Measurements from ENCODE around the gene CEP70. TPM values are rescaled to one million over a fixed set of nuclear protein-coding genes. Genes with fewer than 3 reads are reported as not detected.

CEP70 gene
- total and polyA plus RNA-seq, 2 of the 13 experiments (the other 11 are each of a cell fraction or from before 2014, with no cell fraction given), result 4.0 to 22.3 TPM

DNA sequence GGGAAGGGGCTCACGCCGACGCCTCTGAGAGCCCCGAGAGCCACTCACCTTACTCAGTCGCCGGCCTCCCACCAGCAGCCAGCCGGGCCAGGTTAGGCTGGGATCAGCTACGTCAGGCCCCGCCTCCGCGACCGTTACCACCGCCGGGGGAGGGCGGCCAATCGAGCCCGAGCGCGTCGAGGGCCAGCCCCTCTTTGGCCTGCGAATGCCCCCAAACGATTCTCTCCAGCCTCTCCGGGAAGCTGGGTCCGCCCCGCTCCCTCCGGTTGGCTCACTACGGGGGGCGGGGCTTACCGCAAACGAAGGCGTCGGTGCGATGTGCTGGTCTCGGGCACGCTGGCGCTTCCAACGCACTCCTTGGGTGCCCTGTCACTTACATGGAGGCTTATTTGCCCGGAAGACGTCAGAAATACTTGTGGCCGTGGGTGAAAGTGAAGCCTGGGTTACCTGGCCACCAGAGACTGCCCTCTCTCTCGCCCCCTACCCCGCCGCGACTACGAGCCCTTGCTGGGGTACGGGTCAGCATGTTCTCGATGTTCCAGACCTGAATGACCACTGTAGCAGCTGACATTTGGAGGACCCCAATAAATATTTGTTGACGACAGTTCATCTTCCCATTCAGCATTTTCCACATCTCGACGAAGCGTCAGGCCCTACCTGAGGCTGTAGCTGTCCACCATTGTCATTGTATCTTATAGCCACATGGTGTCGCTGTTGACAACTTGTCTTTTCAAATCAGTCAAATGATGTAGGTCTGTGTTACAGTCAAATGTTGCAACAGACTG, at the start of gene CEP70 (continued):
- TF ChIP-seq ZBTB49 (CRISPR knock-in tag; IDR thresholded peaks at IDR 0.05; ENCODE audit: borderline replicate concordance) (no peak), ZNF121 (CRISPR knock-in tag; IDR thresholded peaks at IDR 0.05) (peak; percentile 99), NR3C1 (CRISPR knock-in tag; IDR thresholded peaks at IDR 0.05) (no peak), POLR2A (IDR thresholded peaks at IDR 0.05; ENCODE audit: insufficient read depth in 1 of 2, low read depth in 2 of 2, low read length in 2 of 2) (peak; percentile 76 to 88), ZBTB7B (CRISPR knock-in tag; IDR thresholded peaks at IDR 0.05) (no peak; the same call in 1 of the 2 replicates), BRD4 (CRISPR knock-in tag; IDR thresholded peaks at IDR 0.05) (0 out of 2 replicates have a peak, but pooled peaks have one; percentile 33), REL (CRISPR knock-in tag; conservative IDR thresholded peaks at IDR 0.05) (no peak; the same call in 1 of the 2 replicates), ZNF441 (CRISPR knock-in tag; IDR thresholded peaks at IDR 0.05; ENCODE audit: borderline replicate concordance) (no peak), KDM5A (IDR thresholded peaks at IDR 0.05; ENCODE audit: borderline replicate concordance, low read length) (peak; percentile 85; the same call in 1 of the 2 replicates), ZNF18 (CRISPR knock-in tag; IDR thresholded peaks at IDR 0.05; ENCODE audit: insufficient replicate concordance) (peak; percentile 69), BHLHE40 (IDR thresholded peaks at IDR 0.05; ENCODE audit: low read length) (peak; percentile 11; the same call in 1 of the 2 replicates), SIN3A (IDR thresholded peaks at IDR 0.05; ENCODE audit: borderline replicate concordance, low read depth, low read length) (0 out of 2 replicates have a peak, but pooled peaks have one; percentile 51), ZNF574 (CRISPR knock-in tag; IDR thresholded peaks at IDR 0.05) (peak; percentile 73), NAIF1 (CRISPR knock-in tag; IDR thresholded peaks at IDR 0.05; ENCODE audit: borderline replicate concordance) (no peak; the same call in 1 of the 2 replicates)
- TF ChIP-seq, protein P1, sequence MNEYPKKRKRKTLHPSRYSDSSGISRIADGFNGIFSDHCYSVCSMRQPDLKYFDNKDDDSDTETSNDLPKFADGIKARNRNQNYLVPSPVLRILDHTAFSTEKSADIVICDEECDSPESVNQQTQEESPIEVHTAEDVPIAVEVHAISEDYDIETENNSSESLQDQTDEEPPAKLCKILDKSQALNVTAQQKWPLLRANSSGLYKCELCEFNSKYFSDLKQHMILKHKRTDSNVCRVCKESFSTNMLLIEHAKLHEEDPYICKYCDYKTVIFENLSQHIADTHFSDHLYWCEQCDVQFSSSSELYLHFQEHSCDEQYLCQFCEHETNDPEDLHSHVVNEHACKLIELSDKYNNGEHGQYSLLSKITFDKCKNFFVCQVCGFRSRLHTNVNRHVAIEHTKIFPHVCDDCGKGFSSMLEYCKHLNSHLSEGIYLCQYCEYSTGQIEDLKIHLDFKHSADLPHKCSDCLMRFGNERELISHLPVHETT (CRISPR knock-in tag; conservative IDR thresholded peaks at IDR 0.05), result no peak
